Stimulated activated CD8-positive, alpha-beta memory T cell treated with anti-CD3 and anti-CD28 coated beads, Interleukin-7, amount 100 ng/mL, for 24 hours (primary cell): ENCODE data around the gene PTPN20.
"Not testable (repeated sequence)": the region's sequence is repeated elsewhere in the genome, so short reads cannot be mapped to it uniquely, and the experiment has no call there.

ENCODE experiments used
- DNase-seq: peaks from one replicate; pipeline ENCODE4 v3.0.0-alpha.2; 2020; ENCODE audit warnings: low read depth

PTPN20 gene, protein sequence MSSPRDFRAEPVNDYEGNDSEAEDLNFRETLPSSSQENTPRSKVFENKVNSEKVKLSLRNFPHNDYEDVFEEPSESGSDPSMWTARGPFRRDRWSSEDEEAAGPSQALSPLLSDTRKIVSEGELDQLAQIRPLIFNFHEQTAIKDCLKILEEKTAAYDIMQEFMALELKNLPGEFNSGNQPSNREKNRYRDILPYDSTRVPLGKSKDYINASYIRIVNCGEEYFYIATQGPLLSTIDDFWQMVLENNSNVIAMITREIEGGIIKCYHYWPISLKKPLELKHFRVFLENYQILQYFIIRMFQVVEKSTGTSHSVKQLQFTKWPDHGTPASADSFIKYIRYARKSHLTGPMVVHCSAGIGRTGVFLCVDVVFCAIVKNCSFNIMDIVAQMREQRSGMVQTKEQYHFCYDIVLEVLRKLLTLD

DNA sequence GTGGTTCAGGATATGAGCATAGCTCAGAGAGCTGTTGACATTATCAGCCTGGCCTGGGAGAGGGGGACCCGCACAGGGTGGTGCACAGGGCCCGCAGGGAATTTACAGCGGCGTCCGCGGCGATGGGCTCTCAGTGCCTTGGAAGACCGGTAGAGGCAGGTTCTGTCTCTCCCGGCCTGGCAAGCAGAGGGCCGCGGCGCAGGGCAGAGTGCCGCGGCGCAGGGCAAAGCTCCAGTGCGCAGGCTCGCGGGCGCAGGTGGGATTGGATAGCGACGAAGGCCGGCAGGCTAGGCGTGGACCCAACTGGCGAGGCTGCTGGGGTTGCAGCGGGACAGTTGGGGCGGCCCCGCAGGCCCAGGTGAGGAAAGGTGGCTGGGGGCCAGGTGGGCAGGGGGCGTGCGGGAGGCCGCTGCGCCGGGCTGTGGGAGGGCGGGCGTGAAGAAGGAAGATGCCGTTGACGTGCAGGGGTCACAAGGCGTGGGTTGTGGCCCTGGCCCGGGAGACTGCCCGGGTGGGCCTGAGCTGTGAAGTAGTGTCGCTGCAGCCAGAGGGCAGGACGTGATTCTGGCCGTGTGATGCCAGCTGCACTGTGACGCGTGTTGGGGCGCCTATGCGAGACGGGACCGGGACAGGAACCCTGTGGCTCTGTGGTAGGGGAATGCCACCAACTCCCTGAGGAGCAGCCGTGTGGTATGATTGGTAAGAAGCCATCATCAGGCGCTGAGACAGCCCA, at the start of gene PTPN20:
TSS of gene PTPN20 (plus strand) at position 285 of the 733 bp plus-strand sequence. CDS start 21,072 bp downstream, outside the sequence.
- not testable (repeated sequence) for DNase-seq

DNA sequence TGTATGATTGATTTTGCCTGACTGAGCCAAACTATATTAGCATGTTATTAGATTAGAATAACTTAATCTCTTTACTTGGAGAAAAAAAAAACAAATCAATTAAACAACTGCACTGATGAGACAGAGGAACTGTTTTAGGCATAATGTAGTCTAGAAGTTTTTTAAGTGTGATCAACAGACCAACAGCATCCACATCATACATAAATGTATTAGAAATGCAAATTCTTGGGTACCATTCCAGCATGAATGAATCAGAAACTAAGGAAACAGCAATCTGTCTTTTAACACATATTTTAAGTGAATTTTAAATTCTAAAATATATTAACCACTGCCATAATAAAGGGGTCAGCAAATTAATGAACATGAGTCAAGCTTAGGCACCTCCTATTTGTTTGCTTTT, 41.5 kb upstream of the PTPN20 start:
- not testable (repeated sequence) for DNase-seq

DNA sequence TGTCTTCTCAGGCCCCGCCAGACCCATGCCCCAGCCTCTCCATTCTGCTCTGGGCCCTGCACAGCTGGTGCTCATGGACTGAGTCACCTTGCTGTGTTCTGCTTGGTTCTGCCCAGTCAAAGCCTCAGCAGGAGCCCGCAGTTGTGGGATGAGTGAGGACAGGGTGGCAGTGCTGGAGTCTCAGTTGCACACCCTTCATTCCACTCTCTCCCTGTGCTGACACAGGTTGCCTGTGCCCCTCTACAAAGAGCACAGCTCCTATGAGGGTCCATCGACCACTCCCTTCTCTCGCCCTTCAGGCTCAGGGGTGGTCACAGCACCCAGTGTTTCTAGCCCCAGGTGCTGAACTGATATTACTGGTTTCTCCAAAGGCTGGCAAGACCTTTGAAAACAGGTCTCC, 39.6 kb upstream of the PTPN20 start:
- not testable (repeated sequence) for DNase-seq

DNA sequence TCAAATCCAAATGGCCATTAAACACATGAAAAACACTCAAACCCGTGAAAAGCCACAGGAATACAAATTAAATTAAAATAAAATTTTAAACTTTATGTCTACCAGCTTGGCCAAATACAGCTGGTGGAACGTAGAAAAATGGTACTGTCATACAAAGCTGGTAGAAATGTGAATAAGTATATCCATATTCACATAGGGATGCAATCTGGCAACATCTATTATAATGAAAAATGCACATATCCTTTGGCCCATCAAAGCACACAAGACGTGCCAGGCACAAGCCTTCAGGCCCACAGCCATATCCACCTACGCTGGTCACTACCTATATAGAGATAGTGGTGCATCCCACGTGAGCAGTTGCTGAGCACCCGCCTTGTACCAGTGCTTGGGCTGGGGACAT, 35.9 kb upstream of the PTPN20 start:
- DNase-seq: not testable (repeated sequence)

DNA sequence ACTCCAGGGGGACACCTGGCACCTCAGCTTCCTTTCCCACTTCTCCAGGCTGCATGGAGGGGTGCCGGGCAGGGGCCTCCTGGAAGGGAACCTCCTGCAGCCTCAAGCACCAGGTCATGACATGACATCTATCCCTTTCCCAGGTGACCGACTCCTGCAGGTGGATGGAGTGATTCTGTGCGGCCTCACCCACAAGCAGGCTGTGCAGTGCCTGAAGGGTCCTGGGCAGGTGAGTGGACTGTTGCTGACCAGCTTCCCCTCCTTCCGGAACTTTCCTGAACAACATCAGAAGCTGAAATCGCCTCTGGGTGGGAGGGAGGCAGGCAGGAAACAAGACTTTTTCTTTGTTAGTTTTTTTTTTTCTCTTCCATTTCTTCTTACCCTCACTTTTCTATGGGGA, 34.5 kb upstream of the PTPN20 start:
- not testable (repeated sequence) for DNase-seq

DNA sequence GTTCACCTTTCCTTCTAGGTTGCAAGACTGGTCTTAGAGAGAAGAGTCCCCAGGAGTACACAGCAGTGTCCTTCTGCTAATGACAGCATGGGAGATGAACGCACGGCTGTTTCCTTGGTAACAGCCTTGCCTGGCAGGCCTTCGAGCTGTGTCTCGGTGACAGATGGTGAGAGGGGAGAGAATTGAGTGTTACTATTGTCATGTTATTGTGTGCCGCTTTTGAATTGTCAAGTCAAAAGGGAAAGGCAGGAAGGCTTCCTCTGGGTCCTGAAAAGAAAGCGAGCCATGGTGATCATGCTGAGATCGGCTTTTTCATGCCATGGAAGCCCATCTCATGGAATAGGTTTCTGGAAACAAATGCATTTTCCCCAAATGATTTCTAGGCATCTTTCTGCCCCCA, 32.5 kb upstream of the PTPN20 start:
- DNase-seq: not testable (repeated sequence)

DNA sequence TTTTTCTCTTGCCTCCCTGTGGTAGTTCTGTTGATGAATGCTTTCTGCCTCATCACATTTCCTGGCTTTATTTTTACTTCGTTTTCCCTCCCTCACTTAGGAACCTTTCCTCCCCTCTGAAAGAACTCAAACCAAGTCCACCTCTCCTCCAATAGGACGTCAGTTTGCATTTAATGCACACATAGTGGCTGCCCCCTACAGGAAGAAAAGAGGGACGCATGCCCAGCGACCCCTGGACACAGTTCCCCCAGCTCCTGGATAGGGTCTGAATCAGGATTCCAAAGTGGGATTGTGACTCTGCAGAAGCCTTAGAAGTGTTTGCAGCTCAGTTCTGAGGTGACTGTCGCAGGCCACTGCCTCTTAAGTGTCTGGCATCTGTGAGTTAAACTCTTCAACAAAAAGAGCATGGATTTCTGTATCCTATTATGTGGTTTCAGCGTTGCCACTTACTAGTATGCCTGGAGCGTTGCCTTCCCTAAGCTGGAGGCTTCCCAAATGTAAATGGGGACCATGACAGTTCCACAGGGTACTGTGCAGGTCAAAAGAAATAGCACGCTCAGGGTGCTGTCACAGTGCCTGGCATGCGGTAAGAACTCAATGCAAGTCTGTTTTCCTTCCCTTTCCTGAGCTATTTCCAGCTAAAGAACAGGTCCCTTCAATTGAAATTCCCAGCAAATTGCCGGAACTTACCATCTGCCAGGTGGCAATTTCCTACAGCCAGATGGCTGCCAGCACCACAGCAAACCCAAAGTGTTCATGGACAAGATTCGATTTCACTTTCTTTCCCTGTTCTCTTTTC, 20.2 kb upstream of the PTPN20 start:
- not testable (repeated sequence) for DNase-seq

DNA sequence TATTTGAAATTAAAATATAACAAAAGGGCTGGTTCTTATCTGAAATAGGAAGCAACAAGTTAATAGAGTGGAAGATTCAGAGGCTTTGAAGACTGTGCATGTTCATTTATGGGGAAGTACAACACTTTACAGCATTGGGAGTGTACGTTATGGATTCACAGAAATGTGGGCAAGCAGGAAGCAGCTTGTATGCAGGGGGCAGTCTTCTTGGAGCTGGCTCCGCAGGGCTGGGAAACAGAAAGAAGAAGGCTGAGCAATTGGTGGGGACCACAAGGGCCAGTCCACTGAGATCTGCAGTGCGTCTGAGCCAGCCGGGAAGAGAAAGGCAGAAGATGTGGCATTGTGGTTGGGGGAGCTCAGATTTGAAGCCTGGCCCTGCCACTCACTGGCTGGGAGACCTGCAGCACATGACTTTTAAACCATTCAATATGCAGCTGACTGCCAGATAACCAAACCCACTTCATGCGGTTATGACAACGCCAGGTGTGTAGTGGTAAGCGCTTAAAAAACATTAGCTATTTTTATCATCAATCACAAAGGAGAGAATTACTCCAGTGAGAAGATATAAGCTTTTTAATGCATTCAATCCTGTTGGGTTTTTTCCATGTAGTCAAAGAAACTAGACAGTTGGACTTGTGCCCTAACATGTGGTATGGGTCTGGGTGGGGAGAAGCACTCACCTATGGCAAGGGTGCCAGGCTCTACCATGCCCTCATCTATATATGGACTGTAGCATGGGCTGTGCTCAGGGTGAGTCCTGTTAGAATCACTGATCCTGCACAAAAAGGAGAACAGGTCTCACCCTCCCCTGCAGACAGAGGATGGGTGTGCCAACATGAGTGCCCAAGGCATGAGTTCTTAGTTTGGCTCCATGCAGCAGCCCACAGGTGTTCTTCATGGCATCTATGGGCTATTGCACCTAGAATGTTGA, 14.2 kb upstream of the PTPN20 start:
- not testable (repeated sequence) for DNase-seq

DNA sequence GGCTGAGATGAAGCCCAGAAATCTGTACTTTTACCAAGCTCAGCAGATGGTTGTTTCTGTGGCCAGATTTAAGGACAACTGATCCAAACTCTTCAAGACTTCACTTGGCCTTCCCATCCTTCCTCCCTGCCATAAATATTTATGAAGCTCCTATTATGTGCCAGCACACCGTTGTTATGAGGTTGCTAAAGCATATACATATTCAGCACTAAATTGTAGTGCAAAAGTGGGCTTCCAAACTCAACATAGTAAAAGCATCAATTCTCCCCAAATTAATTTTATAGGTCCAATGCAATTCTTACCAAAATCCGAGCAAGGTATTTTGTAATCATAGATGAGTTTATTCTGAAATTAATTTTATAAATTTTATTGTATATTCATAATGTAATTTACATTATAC, 10.0 kb upstream of the PTPN20 start:
- not testable (repeated sequence) for DNase-seq

DNA sequence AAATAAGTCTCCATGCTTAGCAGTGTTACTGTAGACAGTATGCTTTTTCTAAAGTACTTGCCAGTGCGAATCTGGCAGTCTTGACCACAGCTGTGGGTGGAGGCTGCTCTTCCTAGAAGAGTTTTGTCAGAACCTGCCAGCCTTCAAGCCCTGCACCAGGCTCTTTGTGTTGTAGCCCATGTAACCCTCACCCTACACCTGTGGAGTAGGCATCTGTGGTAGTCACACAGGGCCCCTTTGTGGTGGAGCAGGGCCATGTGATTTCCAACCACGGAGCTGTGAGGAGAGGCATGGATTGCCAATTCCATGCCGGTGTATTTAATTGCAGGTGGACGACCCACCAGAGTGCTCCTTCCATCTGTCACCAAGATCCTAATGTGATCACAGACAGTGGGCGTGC, 7.4 kb upstream of the PTPN20 start:
- DNase-seq: not testable (repeated sequence)

DNA sequence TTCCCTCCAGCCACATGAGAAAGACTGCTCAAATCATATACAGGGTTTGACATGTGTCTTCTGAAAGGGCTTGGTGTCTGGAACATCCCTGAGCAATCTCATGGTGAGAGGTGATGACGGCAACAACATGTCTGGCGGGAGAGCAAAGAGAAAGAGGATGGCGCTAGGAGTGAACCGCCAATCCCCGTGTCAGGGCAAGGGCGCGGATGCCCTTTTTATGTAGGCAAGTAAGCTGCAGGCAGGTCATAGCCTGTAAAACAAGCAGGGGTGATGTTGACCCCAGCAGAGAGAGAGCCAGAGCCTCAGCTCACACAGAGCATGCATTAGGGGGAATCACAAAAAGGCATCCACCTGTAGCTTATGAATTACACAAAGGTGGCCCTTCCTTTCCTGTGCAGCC, 4.9 kb upstream of the PTPN20 start:
- not testable (repeated sequence) for DNase-seq

DNA sequence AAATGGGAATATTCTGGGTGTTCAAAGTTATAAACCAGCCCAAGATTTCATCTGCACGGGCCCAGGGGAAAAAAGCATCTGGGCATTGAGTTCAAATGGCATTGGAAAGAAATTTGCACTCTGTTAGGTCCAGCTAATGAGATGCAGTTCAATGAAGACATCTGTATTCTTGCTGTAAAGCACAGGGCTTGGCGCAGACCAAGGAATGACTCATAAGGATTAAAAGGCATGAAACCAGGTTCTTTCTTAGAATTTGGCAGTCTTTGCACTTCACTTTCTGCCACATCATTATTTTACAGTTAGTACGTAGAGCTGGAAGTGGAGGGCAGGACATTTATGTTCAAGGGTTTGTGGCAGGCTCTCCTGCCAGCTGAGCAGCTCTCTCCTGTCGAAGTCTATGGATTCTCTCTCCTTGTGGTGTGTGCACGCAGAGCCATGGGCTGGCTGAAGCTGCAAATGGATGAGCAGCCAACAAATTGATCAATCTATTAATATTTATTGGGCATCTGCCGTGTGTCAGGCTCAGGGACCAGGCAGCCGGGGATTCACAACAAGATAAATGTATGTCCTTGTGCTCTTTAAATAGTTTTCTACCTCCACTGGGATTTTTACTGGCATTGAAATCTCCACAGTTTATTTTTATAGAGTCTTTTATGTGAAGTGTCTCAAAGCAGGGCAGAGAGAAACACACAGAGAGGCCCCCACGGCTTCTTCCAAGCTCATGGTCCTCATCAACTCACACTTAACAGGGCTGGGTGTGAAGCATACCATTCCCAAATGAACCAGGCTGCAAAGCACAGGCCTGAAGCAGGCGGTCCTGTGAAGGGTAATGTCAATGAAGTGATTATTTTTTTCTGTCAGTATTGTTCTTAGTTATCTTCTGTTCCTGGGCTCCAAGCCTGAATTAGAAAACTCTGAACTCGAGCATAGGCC, 3.8 kb upstream of the PTPN20 start:
- not testable (repeated sequence) for DNase-seq

DNA sequence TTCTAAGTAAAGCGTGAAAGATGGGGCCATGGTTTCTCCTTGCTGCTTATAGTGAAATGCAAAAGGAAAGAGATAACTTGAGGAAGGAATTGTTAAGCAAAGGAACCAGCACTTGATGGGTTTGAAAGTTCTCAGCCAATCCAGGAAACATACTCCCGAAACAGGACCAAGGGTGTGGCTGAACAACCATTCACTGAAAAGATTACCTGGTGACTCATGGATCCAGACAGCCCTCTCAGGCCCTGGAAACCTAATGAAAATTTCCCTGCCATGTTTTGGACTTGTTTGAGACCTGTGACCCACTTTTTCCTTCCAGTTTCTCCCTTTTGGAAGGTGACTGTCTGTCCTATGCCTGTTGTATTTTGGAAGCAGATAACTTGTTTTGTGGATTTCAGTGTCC, 11.3 kb downstream of the PTPN20 start:
- DNase-seq: not testable (repeated sequence)

DNA sequence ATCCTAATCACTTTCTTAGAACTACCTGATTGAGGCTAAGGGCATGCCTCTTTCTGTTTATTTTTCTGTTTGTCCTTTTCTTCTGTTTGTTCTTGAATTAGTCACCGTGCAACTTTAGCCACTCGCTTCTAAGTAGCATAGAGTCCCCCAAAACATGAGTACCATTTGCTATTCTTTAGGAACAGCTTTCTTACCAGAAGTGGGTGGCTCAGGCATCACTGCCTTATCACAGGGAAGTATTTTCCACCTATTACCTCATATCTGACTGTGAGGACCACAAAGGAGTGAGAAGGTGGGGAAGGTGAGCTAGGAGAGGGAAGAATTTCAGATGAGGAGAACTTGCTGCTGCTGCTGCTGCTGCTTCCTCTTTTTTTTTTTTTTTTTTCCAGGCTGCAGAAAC, 13.9 kb downstream of the PTPN20 start:
- not testable (repeated sequence) for DNase-seq

DNA sequence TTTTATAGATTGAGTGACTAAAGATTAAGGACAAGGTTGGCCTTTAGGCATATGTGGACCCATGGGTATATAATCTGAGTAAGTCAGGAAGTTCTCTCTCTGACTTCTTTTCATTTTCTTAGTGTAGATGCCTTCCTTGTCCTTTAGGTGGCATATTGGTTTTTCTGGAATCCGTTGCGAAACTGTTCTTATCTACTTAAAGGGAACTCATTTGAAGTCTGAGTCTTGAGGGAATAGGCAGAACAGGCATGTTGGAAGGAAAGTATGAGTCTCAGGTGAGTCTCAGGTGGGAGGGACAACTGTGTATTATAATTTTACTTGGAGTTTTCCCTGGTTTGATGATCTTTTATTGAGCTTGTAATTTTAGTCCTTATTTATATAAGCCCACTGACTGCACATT, 14.6 kb downstream of the PTPN20 start:
- not testable (repeated sequence) for DNase-seq

DNA sequence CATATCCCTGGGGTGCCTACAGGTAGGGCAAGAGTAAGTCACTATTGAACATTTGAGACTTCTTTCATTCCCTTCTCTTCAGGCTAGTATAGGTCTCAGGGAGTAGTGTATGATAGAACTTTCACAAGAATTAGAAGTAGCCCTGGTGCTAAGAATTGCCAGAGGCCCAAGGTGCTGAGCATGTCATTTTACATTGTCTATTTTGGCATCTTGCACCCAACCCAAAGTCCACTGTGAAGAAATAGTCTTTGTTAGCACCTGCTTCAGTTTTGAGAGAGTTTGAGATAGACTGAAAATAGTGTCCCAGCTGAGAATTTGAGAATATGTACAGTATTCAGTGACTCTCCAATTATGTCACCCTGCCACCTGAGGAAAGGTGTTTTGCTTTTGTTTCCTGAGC, 17.6 kb downstream of the PTPN20 start:
- not testable (repeated sequence) for DNase-seq

DNA sequence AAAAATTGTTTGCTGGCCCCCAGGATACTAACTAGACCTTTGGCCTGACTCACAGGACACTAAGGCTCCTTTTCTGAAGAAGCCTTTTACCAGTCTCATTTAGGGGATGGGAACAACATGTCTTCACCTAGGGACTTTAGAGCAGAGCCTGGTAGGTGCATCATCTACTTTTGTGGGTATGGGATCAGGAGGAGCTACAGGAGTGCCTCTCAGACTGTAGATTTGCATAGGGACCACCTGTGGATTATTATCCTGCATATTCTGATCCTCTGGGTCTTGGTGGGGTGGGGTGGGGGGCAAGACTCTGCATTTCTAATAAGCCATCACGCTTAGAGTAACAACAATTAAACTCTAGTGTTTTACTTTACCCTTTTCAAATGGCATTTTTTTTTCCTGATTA, 21.2 kb downstream of the PTPN20 start:
- DNase-seq: not testable (repeated sequence)

DNA sequence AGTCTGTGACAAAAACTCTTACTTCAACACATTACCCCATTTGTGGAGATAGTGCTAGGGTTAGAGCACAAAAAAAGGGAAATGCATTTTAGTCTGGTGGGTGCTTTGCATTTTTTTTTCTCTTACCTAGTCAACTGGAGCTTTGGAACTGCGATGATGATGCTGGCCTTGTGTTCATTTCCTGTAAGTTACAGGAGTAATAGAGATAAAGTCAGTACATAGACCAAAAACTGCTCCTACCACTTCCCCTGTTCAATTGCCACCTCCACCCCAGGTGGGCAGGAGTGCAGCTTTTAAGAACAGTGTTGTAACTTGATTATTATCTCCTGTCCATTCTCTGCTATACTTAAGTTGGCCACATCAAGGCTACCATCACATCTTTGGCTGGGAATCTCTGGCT, 29.9 kb downstream of the PTPN20 start:
- not testable (repeated sequence) for DNase-seq

DNA sequence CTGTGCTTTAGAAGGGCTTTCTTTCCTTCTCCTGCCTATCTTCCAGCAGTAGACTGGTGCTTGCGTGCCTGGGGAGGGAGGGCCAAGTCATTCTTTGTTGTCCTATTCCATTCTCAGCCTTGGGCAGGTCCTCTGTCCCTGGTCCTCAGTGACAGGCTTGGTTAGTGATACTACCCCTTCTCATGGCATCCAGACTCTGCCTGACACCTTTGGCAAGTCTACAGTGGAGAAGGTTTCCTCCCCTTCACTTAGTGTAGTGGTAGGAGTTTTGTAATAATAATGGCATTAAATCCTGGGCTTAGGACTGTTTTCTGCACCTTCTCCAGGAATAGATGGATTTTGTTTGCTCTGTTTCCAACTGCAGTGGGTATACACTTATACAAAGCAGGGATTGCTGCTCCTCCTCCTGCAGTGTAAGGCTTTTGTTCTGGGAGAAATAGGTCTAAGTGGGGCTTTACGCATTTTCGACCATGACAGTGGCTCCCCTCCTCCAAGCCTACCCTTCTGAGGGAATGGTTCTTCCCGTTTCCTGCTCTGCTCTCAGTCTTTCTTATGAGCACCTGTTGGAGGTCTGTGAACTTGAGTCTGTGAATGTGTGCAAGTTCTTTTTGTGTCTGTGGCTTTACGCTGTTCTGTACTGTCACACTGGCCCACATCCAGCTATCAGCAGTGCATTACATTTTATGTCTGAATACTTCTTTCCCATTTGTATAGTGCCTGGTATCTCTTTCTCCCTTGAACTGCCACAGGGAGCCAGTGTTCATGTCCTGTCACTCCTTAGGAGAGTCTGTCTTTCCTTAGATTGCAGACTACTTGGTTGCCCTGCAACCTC, 37.7 kb downstream of the PTPN20 start:
- DNase-seq: not testable (repeated sequence)
